ENCODE measurements around the gene ETFB. TPM values are rescaled to one million over a fixed set of nuclear protein-coding genes. Genes with fewer than 3 reads are reported as not detected.

The ETFB gene
- total RNA-seq, 1 experiment from 2014 or later: 237 TPM

- no peak for DNase-seq
- Histone ChIP-seq H3K9me3 (no peaks in the 10 kb centered on the region), H3K4me3 (peak overlapping the region; percentile 98; the same call in 1 of the 2 replicates), H3K27me3 (no peaks in the 10 kb centered on the region), H3K36me3 (peaks cover 7% of the 10 kb centered on the region)
Observed at GRCh38 chr19:51364200-51365106, 1.7 kb downstream of the ETFB start.

GRCh38 chr19:51361239-51361638 lies 4.9 kb downstream of the ETFB start:
- Histone ChIP-seq H3K36me3 (peaks cover 7% of the 10 kb centered on the region), H3K27me3 (no peaks in the 10 kb centered on the region), H3K4me3 (no peak overlapping the region), H3K9me3 (no peaks in the 10 kb centered on the region)
- DNase-seq: no peak

DNA sequence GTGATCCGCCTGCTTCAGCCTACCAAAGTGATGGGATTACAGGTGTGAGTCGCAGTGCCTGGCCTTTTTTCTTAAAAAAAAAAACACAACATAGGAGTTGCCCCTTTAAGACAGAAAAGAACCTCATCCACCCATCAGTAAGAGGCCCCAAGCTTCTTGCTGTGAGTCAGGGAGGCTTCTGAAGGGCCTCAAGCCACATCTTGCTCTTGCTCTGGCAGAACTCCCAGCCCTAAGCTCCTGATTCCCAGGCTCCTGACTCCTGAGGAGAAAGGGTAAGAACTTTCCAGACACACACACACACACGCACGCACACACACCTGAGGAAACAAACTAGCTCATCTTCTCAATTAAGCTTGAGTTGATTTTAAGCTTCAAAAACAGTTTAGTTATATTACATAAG lies 6.9 kb downstream of the ETFB start:
- H3K36me3 ChIP-seq: peaks cover 4% of the 10 kb centered on the region
- no peaks in the 10 kb centered on the region for H3K9me3 ChIP-seq
- peak; percentile 92 for DNase-seq
- H3K27me3 ChIP-seq: no peaks in the 10 kb centered on the region
- H3K4me3 ChIP-seq: no peak overlapping the region

- Histone ChIP-seq H3K4me3 (no peak overlapping the region), H3K36me3 (peaks cover 4% of the 10 kb centered on the region), H3K27me3 (no peaks in the 10 kb centered on the region), H3K9me3 (no peaks in the 10 kb centered on the region)
- DNase-seq: no peak
Observed at GRCh38 chr19:51357952-51358351, 8.2 kb downstream of the ETFB start.

- Histone ChIP-seq H3K4me3 (no peak overlapping the region), H3K36me3 (no peaks in the 10 kb centered on the region; the same call in none of the 2 replicates), H3K9me3 (no peaks in the 10 kb centered on the region), H3K27me3 (no peaks in the 10 kb centered on the region)
- no peak for DNase-seq
Observed at GRCh38 chr19:51356159-51356801, 9.9 kb downstream of the ETFB start.

GRCh38 chr19:51354742-51355148 lies 11.4 kb downstream of the ETFB start:
- no peaks in the 10 kb centered on the region for H3K9me3 ChIP-seq
- H3K36me3 ChIP-seq: peaks cover 11% of the 10 kb centered on the region
- H3K27me3 ChIP-seq: no peaks in the 10 kb centered on the region
- DNase-seq: no peak
- H3K4me3 ChIP-seq: no peak overlapping the region

GRCh38 chr19:51354103-51354741 lies 12.0 kb downstream of the ETFB start:
- Histone ChIP-seq H3K36me3 (peaks cover 14% of the 10 kb centered on the region), H3K4me3 (no peak overlapping the region), H3K9me3 (no peaks in the 10 kb centered on the region), H3K27me3 (no peaks in the 10 kb centered on the region)
- no peak for DNase-seq

DNA sequence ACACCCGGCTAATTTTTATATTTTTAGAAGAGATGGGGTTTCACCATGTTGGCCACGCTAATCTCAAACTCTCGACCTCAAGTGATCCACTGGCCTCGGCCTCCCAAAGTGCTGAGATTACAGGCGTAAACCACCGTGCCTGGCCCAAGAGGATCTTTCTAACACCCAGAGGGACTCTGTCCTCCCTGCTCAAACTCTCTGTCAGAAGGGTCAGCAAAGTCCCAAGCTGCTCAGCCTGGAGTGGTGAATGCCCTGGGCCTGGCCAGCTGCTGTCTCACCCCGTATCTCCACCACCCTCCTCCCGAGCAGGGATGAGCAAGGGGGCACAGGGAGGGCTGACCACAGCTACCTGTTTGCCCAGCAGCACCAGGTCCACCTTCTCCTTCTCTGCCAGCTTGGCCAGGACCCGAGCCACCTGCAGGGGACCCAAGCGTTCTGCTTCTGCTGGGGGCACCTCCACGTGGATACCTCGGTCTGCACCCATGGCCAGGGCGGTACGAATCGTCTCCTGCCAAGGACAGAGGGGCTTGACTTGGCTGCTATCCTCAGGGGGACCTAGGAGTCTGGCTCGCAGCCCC lies 13.3 kb downstream of the ETFB start:
- H3K4me3 ChIP-seq: no peak overlapping the region
- H3K9me3 ChIP-seq: no peaks in the 10 kb centered on the region
- H3K27me3 ChIP-seq: no peaks in the 10 kb centered on the region
- no peak for DNase-seq
- H3K36me3 ChIP-seq: peaks cover 21% of the 10 kb centered on the region

DNA sequence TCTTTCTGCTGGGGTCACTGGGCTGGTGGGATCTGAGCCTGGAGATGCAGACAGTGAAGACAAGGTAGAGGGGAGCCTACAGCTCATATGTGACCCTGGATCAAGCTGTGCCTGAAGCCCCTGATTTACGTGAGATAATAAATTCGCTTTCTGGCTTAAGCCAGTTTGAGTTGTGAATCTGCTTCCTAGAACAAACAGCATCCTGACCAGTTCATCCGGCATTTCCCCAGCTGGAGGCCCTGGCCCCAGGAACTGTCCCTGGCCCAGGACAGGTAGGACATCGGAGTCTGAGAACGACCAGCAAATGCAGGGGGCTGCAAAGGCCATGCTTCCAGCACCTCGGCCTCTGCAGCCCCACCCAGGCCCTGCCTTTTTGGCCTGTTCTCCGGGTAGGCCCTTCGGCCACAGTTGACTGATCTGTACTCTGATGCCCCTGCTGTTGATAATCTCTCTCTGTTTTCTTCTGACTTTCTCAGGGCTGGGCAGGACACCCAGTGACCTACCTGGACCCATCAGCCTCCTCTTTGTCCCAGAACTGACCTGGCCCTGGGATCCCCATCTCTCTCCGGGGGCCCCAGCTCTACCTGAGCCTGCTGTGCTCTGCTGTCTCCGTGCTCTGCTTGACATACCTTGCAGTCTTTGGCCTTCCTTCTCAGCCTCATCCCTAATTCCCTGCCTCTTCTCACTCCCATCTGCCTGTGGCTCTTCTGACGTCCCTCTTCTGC lies 14.8 kb downstream of the ETFB start:
- Histone ChIP-seq H3K9me3 (no peaks in the 10 kb centered on the region), H3K4me3 (no peak overlapping the region), H3K36me3 (peaks cover 36% of the 10 kb centered on the region), H3K27me3 (no peaks in the 10 kb centered on the region)
- no peak for DNase-seq

- DNase-seq: no peak
- no peak overlapping the region for H3K4me3 ChIP-seq
- peaks cover 46% of the 10 kb centered on the region for H3K36me3 ChIP-seq
- no peaks in the 10 kb centered on the region for H3K9me3 ChIP-seq
- no peaks in the 10 kb centered on the region for H3K27me3 ChIP-seq
Observed at GRCh38 chr19:51347209-51347928, 18.8 kb downstream of the ETFB start.

GRCh38 chr19:51346742-51347141 lies 19.4 kb downstream of the ETFB start:
- H3K27me3 ChIP-seq: no peaks in the 10 kb centered on the region
- no peak overlapping the region for H3K4me3 ChIP-seq
- no peak for DNase-seq
- no peaks in the 10 kb centered on the region for H3K9me3 ChIP-seq
- peaks cover 46% of the 10 kb centered on the region for H3K36me3 ChIP-seq

DNA sequence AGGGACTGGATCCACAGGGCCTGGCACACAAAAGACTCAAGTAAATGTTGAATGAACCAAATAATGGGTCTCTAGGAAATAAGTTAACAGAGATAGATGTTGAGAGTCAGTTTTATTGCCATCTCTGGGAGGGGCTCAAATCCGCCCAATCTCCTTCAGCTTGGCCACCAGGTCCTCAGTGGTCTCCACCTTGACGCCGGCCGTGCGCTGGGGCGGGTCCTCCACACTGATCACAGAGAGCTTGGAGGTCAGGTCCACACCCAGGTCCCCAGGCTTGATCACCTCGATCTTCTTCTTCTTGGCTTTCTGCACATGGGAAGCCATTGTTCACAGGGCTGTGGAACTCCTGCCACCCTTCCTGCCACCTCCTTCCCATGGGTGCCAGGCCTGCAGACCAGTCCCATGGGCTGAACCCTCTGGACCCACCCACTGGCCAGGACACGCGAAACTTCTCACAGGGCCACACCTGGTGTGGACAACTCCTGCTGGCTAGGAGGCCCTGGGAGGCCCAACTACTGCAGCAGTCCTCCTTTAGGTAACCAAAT lies 21.0 kb downstream of the ETFB start:
- no peak overlapping the region for H3K4me3 ChIP-seq
- no peaks in the 10 kb centered on the region for H3K9me3 ChIP-seq
- DNase-seq: no peak

DNA sequence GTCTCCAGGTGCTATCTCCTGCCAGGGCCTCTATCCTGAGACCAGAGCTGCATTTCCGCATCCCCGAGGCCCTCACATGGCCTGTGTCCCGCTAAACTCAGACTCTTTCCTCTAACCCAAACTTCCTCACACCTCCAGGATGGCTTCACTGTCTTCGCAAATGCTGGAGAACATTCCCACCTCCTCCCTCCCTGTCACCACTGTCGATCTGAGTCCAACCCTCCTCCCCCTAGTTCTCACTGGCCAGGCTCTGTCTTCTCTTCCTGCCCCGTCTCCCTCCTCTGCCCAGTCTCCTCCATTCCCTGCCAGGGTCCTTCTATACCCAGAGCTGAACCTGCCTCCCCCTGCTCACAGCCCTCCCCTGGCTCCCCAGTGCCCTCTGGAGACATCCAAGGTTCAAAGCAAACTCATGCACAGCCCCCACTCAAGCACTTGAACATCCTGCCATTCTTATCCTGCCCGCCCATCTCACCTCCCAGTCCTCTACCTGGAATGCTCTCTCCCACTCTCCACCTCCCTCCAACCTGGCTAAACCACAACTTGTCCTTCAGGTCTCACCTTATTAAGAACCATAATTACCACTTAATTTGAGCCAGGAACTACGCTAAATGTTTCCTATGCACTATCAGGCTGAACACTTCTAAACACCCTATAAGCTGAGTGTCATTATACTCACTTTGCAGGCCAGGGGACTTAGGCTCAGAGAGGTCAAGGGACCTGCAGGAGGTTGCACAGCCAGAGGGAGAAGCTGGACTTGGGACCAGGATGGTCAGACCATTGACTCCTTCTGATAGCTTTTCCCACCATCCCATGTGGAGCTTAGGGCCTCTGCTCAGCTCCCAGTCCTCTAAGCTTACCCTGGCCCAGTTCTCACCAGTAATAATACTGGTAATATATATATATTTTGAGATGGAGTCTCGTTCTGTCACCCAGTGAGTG lies 23.3 kb downstream of the ETFB start:
- no peaks in the 10 kb centered on the region for H3K27me3 ChIP-seq
- DNase-seq: no peak

More for the DNA sequence above, 21.0 kb downstream of the ETFB start:
- Histone ChIP-seq H3K36me3 (peaks cover 39% of the 10 kb centered on the region), H3K27me3 (no peaks in the 10 kb centered on the region)

DNA sequence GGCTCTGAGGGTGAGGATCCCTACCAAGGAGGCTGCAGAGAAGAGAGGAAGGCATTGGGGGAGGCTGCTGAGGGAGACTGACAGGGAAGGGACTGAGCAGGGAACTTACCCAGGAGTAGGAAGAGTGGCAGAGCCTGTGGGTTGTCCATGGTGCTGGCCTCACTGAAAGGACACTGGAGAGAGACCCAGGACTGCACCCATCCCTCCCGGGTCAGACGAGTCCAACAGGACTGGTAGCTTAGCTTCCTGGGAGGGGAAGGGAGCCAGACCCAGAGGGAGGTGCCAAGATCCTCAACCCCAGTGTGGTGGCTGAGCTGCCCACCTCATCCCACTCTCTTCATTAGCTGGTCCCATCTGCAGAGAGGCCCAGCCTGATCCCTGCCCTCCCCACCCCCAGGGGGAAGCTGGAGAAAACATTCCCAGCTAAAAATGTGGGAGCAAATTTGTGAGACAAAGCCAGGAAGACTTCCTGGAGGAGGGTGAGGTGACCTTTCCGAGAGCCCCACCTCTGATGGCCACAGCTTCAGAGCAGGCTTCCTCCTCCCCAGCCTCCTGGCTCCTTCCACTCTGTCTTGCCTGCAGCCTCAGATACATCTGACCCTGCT lies 24.1 kb downstream of the ETFB start, which contains the start of gene VSIG10L:
Gene VSIG10L (minus strand): TSS at position 164 of the 605 bp plus-strand sequence. CDS start 15 bp downstream, at position 149.
- H3K4me3 ChIP-seq: no peak within 1 kb of the TSS
- no peaks in the 10 kb centered on the region for H3K9me3 ChIP-seq
- DNase-seq: no peak
- no peaks in the 10 kb centered on the region for H3K27me3 ChIP-seq
- H3K36me3 ChIP-seq: peaks cover 17% of the 10 kb centered on the region

More for the DNA sequence above, 23.3 kb downstream of the ETFB start:
- Histone ChIP-seq H3K9me3 (no peaks in the 10 kb centered on the region), H3K4me3 (no peak overlapping the region), H3K36me3 (peaks cover 25% of the 10 kb centered on the region)
